ENCODE data around the gene HLA-DQB1. TPM values are rescaled to one million over a fixed set of nuclear protein-coding genes. Genes with fewer than 3 reads are reported as not detected.

Gene HLA-DQB1
- total and polyA plus RNA-seq, 2 of the 8 experiments (the other 6 are each of a cell fraction or from before 2014, with no cell fraction given): 1.2 to 5.2 TPM

DNA sequence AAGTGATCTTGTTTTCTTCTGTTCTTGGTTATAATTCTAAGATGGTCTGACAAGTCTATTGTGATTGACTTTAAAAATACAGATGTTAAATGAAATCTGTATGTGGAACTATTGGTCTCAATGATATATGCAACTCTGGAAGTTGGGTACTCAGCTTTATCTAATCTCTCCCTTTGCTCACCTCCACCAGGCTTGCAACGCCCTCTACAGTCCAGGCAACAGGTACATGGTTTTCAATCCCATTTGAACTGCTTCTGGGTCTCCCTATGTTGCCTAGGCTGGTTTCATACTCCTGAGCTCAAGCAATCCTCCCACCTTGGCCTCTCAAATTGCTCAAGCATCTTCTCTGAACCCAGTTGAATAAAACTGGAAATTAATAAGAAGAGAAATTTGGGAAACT, 25.6 kb upstream of the HLA-DQB1 start:
- Histone ChIP-seq H3K4me2 (ENCODE audit: insufficient read depth in 1 of 2, low read depth in 2 of 2, low read length in 2 of 2) (no peak overlapping the region), H3K4me3 (ENCODE audit: extremely low read depth in 1 of 4, insufficient read depth in 2 of 4, low read depth in 3 of 4, low read length in 4 of 4) (no peak overlapping the region), H3K79me1 (ENCODE audit: low read depth, low read length) (no peaks in the 10 kb centered on the region), H3K18ac (ENCODE audit: extremely low read depth, low read length) (no peak overlapping the region), H2AK5ac (ENCODE audit: low read depth, low read length) (no peak overlapping the region), H2BK120ac (replicated peaks; ENCODE audit: low read depth, low read length) (no peak overlapping the region), H3K23ac (ENCODE audit: insufficient read length) (no peak overlapping the region), H4K20me1 (replicated peaks in 1 of 2; ENCODE audit: control insufficient read depth in 1 of 2, insufficient read depth in 2 of 2, low read length in 2 of 2) (no peaks in the 10 kb centered on the region), H2BK20ac (ENCODE audit: low read length) (no peak overlapping the region), H4K5ac (ENCODE audit: insufficient read length, low read depth, low read length) (no peak overlapping the region), H3K23me2 (ENCODE audit: low read depth, low read length) (no peaks in the 10 kb centered on the region), H3K27me3 (replicated peaks in 1 of 4; ENCODE audit: control insufficient read depth in 3 of 4, extremely low read depth in 1 of 4, insufficient read depth in 3 of 4, low read length in 3 of 4) (no peaks in the 10 kb centered on the region), H2BK15ac (ENCODE audit: low read length) (no peak overlapping the region), H4K8ac (ENCODE audit: extremely low read depth, insufficient read depth, low read length) (no peak overlapping the region), H3K4me1 (replicated peaks in 1 of 4; ENCODE audit: control insufficient read depth in 3 of 4, insufficient read depth in 4 of 4, low read length in 3 of 4) (no peaks in the 10 kb centered on the region), H3K14ac (ENCODE audit: insufficient read length) (no peak overlapping the region), H4K91ac (replicated peaks; ENCODE audit: insufficient read length, low read length) (no peak overlapping the region), H3K56ac (replicated peaks; ENCODE audit: insufficient read length, low read depth, low read length) (no peak overlapping the region), H3K79me2 (ENCODE audit: control insufficient read depth in 1 of 2, insufficient read depth in 2 of 2, low read length in 2 of 2) (no peaks in the 10 kb centered on the region), H3K36me3 (ENCODE audit: control insufficient read depth in 2 of 4, insufficient read depth in 4 of 4, low read length in 3 of 4) (no peaks in the 10 kb centered on the region), H2BK12ac (ENCODE audit: low read depth, low read length) (no peak overlapping the region), H3K4ac (replicated peaks; ENCODE audit: insufficient read length, low read depth, low read length) (no peak overlapping the region), H2AFZ (ENCODE audit: low read length) (no peak overlapping the region), H3K9ac (replicated peaks in 1 of 4; ENCODE audit: extremely low read depth in 1 of 4, low read depth in 3 of 4, low read length in 3 of 4) (no peak overlapping the region), H3K27ac (ENCODE audit: low read depth, low read length) (no peak overlapping the region), H2BK5ac (ENCODE audit: low read depth, low read length) (no peak overlapping the region), H3K9me3 (ENCODE audit: insufficient read depth in 2 of 2, low read depth in 1 of 2, low read length in 1 of 2) (no peaks in the 10 kb centered on the region)
- WGBS, 2 experiments (ENCODE audit: extremely low coverage in 1 of 2, insufficient coverage in 1 of 2, insufficient read length in 1 of 2, insufficient replicate concordance in 2 of 2, low coverage in 1 of 2, low lambda C conversion rate in 2 of 2, missing lambda C conversion rate in 1 of 2): 0% methylated on average over 1 of the region's 1 CpG; no CpG with 5 or more reads in 1 of the 2 experiments
- FAIRE-seq: peak; percentile 96
- peak in 1 of 2 experiments; percentile 2 for DNase-seq (ENCODE audit: low read depth in 1 of 2, low spot score in 2 of 2)
- ChIA-PET CTCF (ENCODE audit: partially characterized antibody) (interaction anchor here (0.6 to 2.9 kb wide), 22 partner anchors 8 to 439 kb away, joined by 3 to 25 read pairs (median 4); partner anchors contain the start of genes HLA-DRA and TAP2), POLR2A (ENCODE audit: partially characterized antibody) (no interaction called here)
- peak; percentile 89 to 94 for TF ChIP-seq RAD21 (IDR thresholded peaks at IDR 0.05 in 1 of 2, conservative IDR thresholded peaks at IDR 0.05 in 1 of 2; ENCODE audit: low read depth in 2 of 2, low read length in 2 of 2)

Measured in H1 (cell line).